ENCODE results near the gene UBE2H.

Gene UBE2H

DNA sequence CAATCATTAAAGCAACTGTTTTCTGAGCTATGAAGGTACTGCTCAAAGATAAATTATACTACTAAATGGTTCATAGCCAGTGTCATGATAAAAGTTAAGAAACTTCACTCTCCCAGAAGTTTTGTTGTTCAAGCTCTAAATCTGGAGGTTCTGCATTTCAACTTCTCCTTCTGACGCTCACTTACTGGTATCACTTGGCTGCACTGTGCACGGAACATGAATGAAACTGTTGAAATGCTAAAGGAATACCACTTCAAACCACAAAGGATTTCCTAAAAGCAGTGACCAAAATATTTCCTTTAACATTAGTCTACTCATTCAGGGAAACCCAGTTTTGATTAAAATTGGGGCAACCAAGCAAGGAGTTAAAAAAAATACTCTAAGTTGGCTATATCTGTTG is 93.6 kb downstream of the UBE2H start:
- no peak for DNase-seq (ENCODE audit: extremely low read depth, low read depth)
- TF ChIP-seq CTCF (IDR thresholded peaks at IDR 0.05; ENCODE audit: low read depth, low read length, missing control alignments), result no peak
- no peak overlapping the region for H3K4me3 ChIP-seq (replicated peaks; ENCODE audit: low read depth, low read length)

- TF ChIP-seq CTCF (IDR thresholded peaks at IDR 0.05; ENCODE audit: low read depth, low read length, missing control alignments), result no peak
- no peak for DNase-seq (ENCODE audit: extremely low read depth, low read depth)
- H3K4me3 ChIP-seq (replicated peaks; ENCODE audit: low read depth, low read length), result no peak overlapping the region
Observed at GRCh38 chr7:129858490-129858889, 94.3 kb downstream of the UBE2H start.

DNA sequence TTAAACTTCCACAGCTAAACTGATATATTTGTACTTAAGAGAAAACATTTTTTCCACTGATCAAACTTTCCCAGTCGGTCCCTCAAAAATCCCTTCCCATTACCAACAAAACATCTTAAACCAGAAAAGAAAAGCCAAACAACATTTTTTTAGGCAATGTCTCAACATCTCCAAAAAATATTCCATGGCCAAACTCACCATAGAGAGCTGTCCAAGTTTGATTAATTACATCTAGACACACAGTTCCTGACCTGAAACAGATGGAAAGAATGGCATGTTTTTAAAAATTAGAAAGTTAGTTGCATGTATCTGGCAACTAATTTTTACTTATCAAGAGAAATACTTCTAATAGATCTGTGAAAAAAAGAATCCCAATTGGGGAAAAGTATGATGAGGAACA is 95.4 kb downstream of the UBE2H start:
- H3K4me3 ChIP-seq (replicated peaks; ENCODE audit: low read depth, low read length), result no peak overlapping the region
- DNase-seq (ENCODE audit: extremely low read depth, low read depth), result no peak

DNA sequence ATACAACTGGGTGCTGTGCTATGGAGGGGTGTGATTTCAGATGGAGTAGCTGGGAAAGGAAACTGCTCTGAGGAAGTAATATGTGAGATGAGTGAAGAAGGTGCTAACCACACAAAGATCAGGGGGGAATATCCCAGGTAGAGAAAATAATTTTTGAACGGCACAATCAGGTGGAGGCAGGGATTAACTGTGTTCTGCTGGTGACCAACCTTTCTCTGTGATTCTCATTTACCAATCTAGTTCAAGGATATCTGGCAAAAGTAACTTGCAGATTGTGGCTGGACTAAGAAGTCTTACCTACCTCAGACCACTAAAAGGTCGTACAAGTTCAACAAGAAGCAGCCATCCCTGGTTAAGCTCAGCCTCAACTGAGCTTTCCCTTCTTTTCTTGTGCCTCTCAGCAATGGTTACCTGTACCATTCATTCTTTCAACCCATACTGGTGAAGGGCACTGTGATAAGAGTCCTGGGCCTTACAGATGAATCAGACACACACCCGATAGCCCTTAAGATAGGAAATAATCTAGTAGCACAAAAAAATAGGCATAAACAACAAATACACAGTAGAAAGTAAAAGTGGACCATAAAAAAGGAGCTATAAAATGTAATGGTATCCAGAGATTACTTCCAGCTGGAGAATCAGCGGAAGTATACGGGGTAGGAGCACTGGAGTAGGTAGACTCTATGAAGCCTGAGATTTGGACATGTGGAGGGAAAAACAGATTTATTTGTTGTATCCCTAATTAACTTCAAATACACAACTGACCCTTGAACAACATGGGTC is 96.6 kb downstream of the UBE2H start:
- no peak for TF ChIP-seq CTCF (IDR thresholded peaks at IDR 0.05; ENCODE audit: low read depth, low read length, missing control alignments)
- no peak overlapping the region for H3K4me3 ChIP-seq (replicated peaks; ENCODE audit: low read depth, low read length)
- no peak for DNase-seq (ENCODE audit: extremely low read depth, low read depth)

More for the DNA sequence above, 95.4 kb downstream of the UBE2H start:
- no peak for TF ChIP-seq CTCF (IDR thresholded peaks at IDR 0.05; ENCODE audit: low read depth, low read length, missing control alignments)

GRCh38 chr7:129855234-129855673 is 97.5 kb downstream of the UBE2H start:
- H3K4me3 ChIP-seq (replicated peaks; ENCODE audit: low read depth, low read length), result no peak overlapping the region
- peak; percentile 86 for DNase-seq (ENCODE audit: extremely low read depth, low read depth)
- no peak for TF ChIP-seq CTCF (IDR thresholded peaks at IDR 0.05; ENCODE audit: low read depth, low read length, missing control alignments)

- no peak for DNase-seq (ENCODE audit: extremely low read depth, low read depth)
- no peak overlapping the region for H3K4me3 ChIP-seq (replicated peaks; ENCODE audit: low read depth, low read length)
- no peak for TF ChIP-seq CTCF (IDR thresholded peaks at IDR 0.05; ENCODE audit: low read depth, low read length, missing control alignments)
Observed at GRCh38 chr7:129854401-129854800, 98.4 kb downstream of the UBE2H start.

All from HFF-Myc (cell line).